Activated naive CD4-positive, alpha-beta T cell treated with anti-CD3 and anti-CD28 coated beads for 36 hours (primary cell): Measurements from ENCODE around the gene FSTL4. TPM values are rescaled to one million over a fixed set of nuclear protein-coding genes. Genes with fewer than 3 reads are reported as not detected.

Experiments used
- CTCF ChIA-PET: fragments of 350-600 bp; sonication (Branson Sonifier 250); formaldehyde crosslinking; loops from one replicate; lab custom pipeline; 2021; ENCODE audit warnings: antibody characterized with exemption; lab: Charles Lee
- DNase-seq: peaks from one replicate; pipeline ENCODE4 v3.0.0-alpha.2; 2020
- H3K27ac Mint-ChIP-seq: one replicate; pipeline ENCODE4 v1.8.0; 2021; ENCODE audit warnings: mild to moderate bottlenecking, mixed read lengths
- H3K27me3 Mint-ChIP-seq: one replicate; pipeline ENCODE4 v1.8.0; 2021; ENCODE audit warnings: low read depth, mixed read lengths
- H3K36me3 Mint-ChIP-seq: one replicate; pipeline ENCODE4 v1.8.0; 2021; ENCODE audit warnings: low read depth, mixed read lengths
- H3K4me1 Mint-ChIP-seq: one replicate; pipeline ENCODE4 v1.8.0; 2021; ENCODE audit warnings: low read depth, mixed read lengths
- H3K4me3 Mint-ChIP-seq: one replicate; pipeline ENCODE4 v1.8.0; 2021; ENCODE audit warnings: mild to moderate bottlenecking, moderate library complexity, mixed read lengths
- H3K9me3 Mint-ChIP-seq: one replicate; pipeline ENCODE4 v1.8.0; 2021; ENCODE audit warnings: mixed read lengths
- intact Hi-C: fragments of 100-400 bp; cut with micrococcal nuclease; formaldehyde crosslinking; loops from one replicate; pipeline ENCODE4 v1.15.1; 2023
- total RNA-seq, 2 experiments: library from RNA; stranded (reverse); gene quantifications; one replicate each; pipeline ENCODE4 v1.2.3, GENCODE V29; 2021

Gene FSTL4
- total RNA-seq, 2 experiments from 2014 or later = 0.29 to 0.30 TPM

DNA sequence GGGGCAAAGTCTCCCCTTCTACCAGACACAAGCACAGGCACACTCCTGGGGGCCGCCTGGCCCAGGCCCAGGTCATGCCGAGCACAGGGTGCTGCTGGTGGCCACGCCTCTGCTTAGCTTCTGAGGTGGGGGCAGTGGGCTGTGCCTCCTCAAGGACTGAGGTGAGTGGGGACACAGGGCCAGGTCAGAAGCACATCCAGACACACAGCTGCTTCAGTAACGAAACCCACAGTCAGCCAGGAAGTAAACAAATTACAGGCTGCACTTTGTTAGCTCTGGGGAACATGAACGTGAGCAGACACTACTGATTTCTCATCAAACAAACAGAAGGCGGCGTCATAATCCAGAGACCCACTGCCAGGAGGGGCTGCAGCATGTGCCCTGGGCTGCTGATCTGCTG, 368.1 kb downstream of the FSTL4 start:
- intact Hi-C loops = no loop called here
- H3K27me3 Mint-ChIP-seq = no peaks in the 10 kb centered on the region
- H3K9me3 Mint-ChIP-seq = no peaks in the 10 kb centered on the region
- H3K27ac Mint-ChIP-seq = no peak overlapping the region
- H3K4me1 Mint-ChIP-seq = peaks cover 14% of the 10 kb centered on the region
- no peak overlapping the region for H3K4me3 Mint-ChIP-seq
- DNase-seq = peak; percentile 27
- H3K36me3 Mint-ChIP-seq = no peaks in the 10 kb centered on the region
- CTCF ChIA-PET = no interaction called here

- no peak for DNase-seq
- Mint-ChIP-seq H3K27ac (no peak overlapping the region), H3K27me3 (no peaks in the 10 kb centered on the region), H3K4me1 (peaks cover 14% of the 10 kb centered on the region), H3K9me3 (no peaks in the 10 kb centered on the region), H3K4me3 (no peak overlapping the region), H3K36me3 (no peaks in the 10 kb centered on the region)
- CTCF ChIA-PET = no interaction called here
- intact Hi-C loops = no loop called here
Measured at GRCh38 chr5:133243196-133243595, 369.1 kb downstream of the FSTL4 start.

- H3K27me3 Mint-ChIP-seq = no peaks in the 10 kb centered on the region
- intact Hi-C loops = no loop called here
- H3K9me3 Mint-ChIP-seq = no peaks in the 10 kb centered on the region
- no peak overlapping the region for H3K4me3 Mint-ChIP-seq
- CTCF ChIA-PET = no interaction called here
- no peaks in the 10 kb centered on the region for H3K36me3 Mint-ChIP-seq
- peaks cover 14% of the 10 kb centered on the region for H3K4me1 Mint-ChIP-seq
- DNase-seq = no peak
- no peak overlapping the region for H3K27ac Mint-ChIP-seq
Measured at GRCh38 chr5:133242221-133242835, 370.0 kb downstream of the FSTL4 start.

GRCh38 chr5:133241179-133242092, 370.9 kb downstream of the FSTL4 start:
- Mint-ChIP-seq H3K27me3 (no peaks in the 10 kb centered on the region), H3K4me3 (no peak overlapping the region), H3K36me3 (no peaks in the 10 kb centered on the region), H3K9me3 (no peaks in the 10 kb centered on the region), H3K4me1 (peaks cover 14% of the 10 kb centered on the region), H3K27ac (no peak overlapping the region)
- CTCF ChIA-PET = no interaction called here
- DNase-seq = no peak
- intact Hi-C loops = no loop called here

- no peaks in the 10 kb centered on the region for H3K9me3 Mint-ChIP-seq
- H3K4me3 Mint-ChIP-seq = no peak overlapping the region
- no peaks in the 10 kb centered on the region for H3K36me3 Mint-ChIP-seq
- H3K27ac Mint-ChIP-seq = no peak overlapping the region
- H3K4me1 Mint-ChIP-seq = peaks cover 14% of the 10 kb centered on the region
- no peaks in the 10 kb centered on the region for H3K27me3 Mint-ChIP-seq
- CTCF ChIA-PET = no interaction called here
- intact Hi-C loops = no loop called here
- DNase-seq = peak; percentile 67
Measured at GRCh38 chr5:133240425-133241091, 371.8 kb downstream of the FSTL4 start.

GRCh38 chr5:133238426-133239205, 373.7 kb downstream of the FSTL4 start:
- no peaks in the 10 kb centered on the region for H3K36me3 Mint-ChIP-seq
- no peak overlapping the region for H3K27ac Mint-ChIP-seq
- CTCF ChIA-PET = no interaction called here
- H3K27me3 Mint-ChIP-seq = no peaks in the 10 kb centered on the region
- no peak for DNase-seq
- H3K9me3 Mint-ChIP-seq = no peaks in the 10 kb centered on the region
- intact Hi-C loops = no loop called here
- H3K4me3 Mint-ChIP-seq = no peak overlapping the region
- peaks cover 6% of the 10 kb centered on the region for H3K4me1 Mint-ChIP-seq

- H3K4me3 Mint-ChIP-seq = no peak overlapping the region
- H3K27ac Mint-ChIP-seq = no peak overlapping the region
- H3K36me3 Mint-ChIP-seq = no peaks in the 10 kb centered on the region
- CTCF ChIA-PET = interaction anchor here (0.6 to 1.0 kb wide), 2 partner anchors 36 to 114 kb away, joined by 3 to 7 read pairs; no protein-coding TSS in a partner anchor
- intact Hi-C loops = no loop called here
- H3K27me3 Mint-ChIP-seq = no peaks in the 10 kb centered on the region
- no peak for DNase-seq
- H3K9me3 Mint-ChIP-seq = no peaks in the 10 kb centered on the region
- H3K4me1 Mint-ChIP-seq = peaks cover 4% of the 10 kb centered on the region
Measured at GRCh38 chr5:133236976-133237375, 375.4 kb downstream of the FSTL4 start.

GRCh38 chr5:133236541-133236951, 375.8 kb downstream of the FSTL4 start:
- intact Hi-C loops = no loop called here
- DNase-seq = no peak
- peaks cover 4% of the 10 kb centered on the region for H3K4me1 Mint-ChIP-seq
- no peaks in the 10 kb centered on the region for H3K36me3 Mint-ChIP-seq
- CTCF ChIA-PET = interaction anchor here (1.0 kb wide), 1 partner anchor 114 kb away, joined by 3 read pairs; no protein-coding TSS in a partner anchor
- no peak overlapping the region for H3K27ac Mint-ChIP-seq
- H3K4me3 Mint-ChIP-seq = no peak overlapping the region
- H3K27me3 Mint-ChIP-seq = no peaks in the 10 kb centered on the region
- no peaks in the 10 kb centered on the region for H3K9me3 Mint-ChIP-seq

DNA sequence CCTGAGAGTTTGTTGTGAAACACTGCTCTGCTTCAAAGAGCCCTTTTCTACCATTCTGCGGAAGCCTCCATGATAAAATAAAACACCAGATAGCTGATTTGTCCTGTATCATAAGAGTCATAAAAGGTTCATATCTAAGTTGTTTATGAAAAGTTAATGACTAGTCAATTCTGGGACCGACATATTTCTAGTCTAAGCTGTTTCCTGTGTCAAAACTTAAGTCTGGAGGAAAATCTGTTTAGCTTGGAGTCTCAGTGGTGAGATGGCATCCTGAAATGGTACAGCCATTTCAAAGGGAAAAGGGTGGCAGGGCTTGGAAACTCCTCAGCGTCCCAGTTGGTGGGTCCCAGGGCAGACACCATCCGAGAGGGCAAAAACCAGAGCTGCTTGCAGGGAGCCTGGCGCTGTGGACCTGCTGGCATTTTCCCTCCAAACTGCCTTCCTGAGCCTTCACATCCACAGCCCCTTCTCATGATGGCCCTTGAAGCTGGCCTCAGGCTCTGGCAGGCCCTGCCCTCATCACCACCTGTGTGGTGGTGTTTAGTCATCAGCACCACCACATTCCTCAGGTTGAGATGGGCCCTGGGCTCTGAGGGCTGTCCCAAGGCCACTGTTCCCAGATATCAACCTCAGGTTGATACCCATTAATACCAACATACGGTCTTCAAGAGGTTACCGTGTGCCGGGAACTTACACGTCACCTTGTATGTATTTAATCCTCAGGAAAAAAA, 376.5 kb downstream of the FSTL4 start:
- Mint-ChIP-seq H3K4me1 (peaks cover 4% of the 10 kb centered on the region), H3K9me3 (no peaks in the 10 kb centered on the region), H3K4me3 (no peak overlapping the region), H3K27ac (no peak overlapping the region), H3K36me3 (no peaks in the 10 kb centered on the region), H3K27me3 (no peaks in the 10 kb centered on the region)
- CTCF ChIA-PET = interaction anchor here (1.5 kb wide), 1 partner anchor 9 kb away, joined by 3 read pairs; no protein-coding TSS in a partner anchor
- intact Hi-C loops = no loop called here
- no peak for DNase-seq

- CTCF ChIA-PET = interaction anchor here (1.5 kb wide), 1 partner anchor 8 kb away, joined by 3 read pairs; no protein-coding TSS in a partner anchor
- H3K36me3 Mint-ChIP-seq = no peaks in the 10 kb centered on the region
- no peaks in the 10 kb centered on the region for H3K4me1 Mint-ChIP-seq
- no peak overlapping the region for H3K27ac Mint-ChIP-seq
- H3K27me3 Mint-ChIP-seq = no peaks in the 10 kb centered on the region
- intact Hi-C loops = no loop called here
- no peaks in the 10 kb centered on the region for H3K9me3 Mint-ChIP-seq
- no peak overlapping the region for H3K4me3 Mint-ChIP-seq
- DNase-seq = no peak
Measured at GRCh38 chr5:133234911-133235310, 377.4 kb downstream of the FSTL4 start.

GRCh38 chr5:133234273-133234672, 378.1 kb downstream of the FSTL4 start:
- Mint-ChIP-seq H3K27me3 (no peaks in the 10 kb centered on the region), H3K4me1 (no peaks in the 10 kb centered on the region), H3K4me3 (no peak overlapping the region), H3K27ac (no peak overlapping the region), H3K36me3 (no peaks in the 10 kb centered on the region), H3K9me3 (no peaks in the 10 kb centered on the region)
- intact Hi-C loops = no loop called here
- CTCF ChIA-PET = no interaction called here
- DNase-seq = no peak
